Renal pelvis (tissue), 4 donors: ENCODE data around the gene DNAH17. TPM values are rescaled to one million over a fixed set of nuclear protein-coding genes. Genes with fewer than 3 reads are reported as not detected.

ENCODE experiments used
- DNase-seq: peaks from one replicate; pipeline ENCODE4 v3.0.0-alpha.2; 2013
- polyA plus RNA-seq, 3 donors: library from polyadenylated mRNA; unstranded; fragments of 120-200 nt; gene quantifications; one replicate each; pipeline ENCODE4 v1.2.1, GENCODE V29; 2013; ENCODE audit not compliant: insufficient read length in 3 of 3

The DNAH17 gene
- polyA plus RNA-seq, 3 donors: 2.2 to 4.4 (median 4.0) TPM

- DNase-seq: no peak
These were observed 28.2 kb upstream of the DNAH17 start for GRCh38 chr17:78605429-78605828.

- no peak for DNase-seq
These were observed 25.1 kb upstream of the DNAH17 start for GRCh38 chr17:78602246-78602645.

- DNase-seq: no peak
These were observed 24.5 kb upstream of the DNAH17 start for GRCh38 chr17:78601577-78602190.

- no peak for DNase-seq
These were observed 23.1 kb upstream of the DNAH17 start for GRCh38 chr17:78600181-78600721.

GRCh38 chr17:78599419-78599818, 22.2 kb upstream of the DNAH17 start:
- no peak for DNase-seq

- no peak for DNase-seq
These were observed 20.8 kb upstream of the DNAH17 start for GRCh38 chr17:78598013-78598471.

- no peak for DNase-seq
These were observed 19.9 kb upstream of the DNAH17 start for GRCh38 chr17:78596871-78597764.

GRCh38 chr17:78595135-78595810, 18.1 kb upstream of the DNAH17 start:
- no peak for DNase-seq

GRCh38 chr17:78592991-78593329, 15.8 kb upstream of the DNAH17 start:
- DNase-seq: no peak

GRCh38 chr17:78591263-78591671, 14.1 kb upstream of the DNAH17 start:
- no peak for DNase-seq

GRCh38 chr17:78589885-78590284, 12.7 kb upstream of the DNAH17 start:
- no peak for DNase-seq

- DNase-seq: no peak
These were observed 12.0 kb upstream of the DNAH17 start for GRCh38 chr17:78589031-78589675.

GRCh38 chr17:78588258-78589030, 11.2 kb upstream of the DNAH17 start:
- DNase-seq: no peak

- no peak for DNase-seq
These were observed 7.9 kb upstream of the DNAH17 start for GRCh38 chr17:78585006-78585630.

- no peak for DNase-seq
These were observed 5.9 kb upstream of the DNAH17 start for GRCh38 chr17:78583091-78583490.

- no peak for DNase-seq
These were observed 4.1 kb upstream of the DNAH17 start for GRCh38 chr17:78581304-78581703.

- DNase-seq: no peak
These were observed 3.1 kb upstream of the DNAH17 start for GRCh38 chr17:78580277-78580804.

GRCh38 chr17:78576389-78577112, 645 bp downstream of the DNAH17 start:
- no peak for DNase-seq

GRCh38 chr17:78575899-78576298, 1.3 kb downstream of the DNAH17 start:
- no peak for DNase-seq

- DNase-seq: no peak
These were observed 1.9 kb downstream of the DNAH17 start for GRCh38 chr17:78575340-78575739.
